Mesenchymal stem cell (in vitro differentiated cells and primary cell): ENCODE results near the gene AAK1.
A peak's percentile ranks its signal among the peaks of the same experiment; 100 is the strongest.

Experiments
- DNase-seq: peaks from one replicate; pipeline ENCODE4 v3.0.0-alpha.2; 2013
- H2AFZ ChIP-seq: one replicate; pipeline ENCODE4 v1.6.1; 2013; ENCODE audit warnings: low read depth, mild to moderate bottlenecking, control low read depth, inconsistent platforms, low read length, moderate library complexity
- H2AK5ac ChIP-seq: 2 replicates; pipeline ENCODE4 v1.6.1; 2013; ENCODE audit warnings: low read length, moderate library complexity, mild to moderate bottlenecking, inconsistent platforms; ENCODE audit not compliant: severe bottlenecking
- H2BK120ac ChIP-seq: one replicate; pipeline ENCODE4 v1.6.1; 2013; ENCODE audit warnings: low read depth, mild to moderate bottlenecking, inconsistent platforms, low read length, moderate library complexity
- H2BK12ac ChIP-seq, 2 experiments: one replicate each; pipeline ENCODE4 v1.6.1; 2013; ENCODE audit warnings: inconsistent platforms in 2 of 2, low read length in 2 of 2, mild to moderate bottlenecking in 2 of 2, moderate library complexity in 2 of 2, control low read depth in 1 of 2
- H2BK15ac ChIP-seq: one replicate; pipeline ENCODE4 v1.6.1; 2013; ENCODE audit warnings: mild to moderate bottlenecking, low read depth, inconsistent platforms; ENCODE audit not compliant: poor library complexity, severe bottlenecking
- H2BK5ac ChIP-seq: 2 replicates; pipeline ENCODE4 v1.6.1; 2013; ENCODE audit warnings: low read depth, mild to moderate bottlenecking, low read length, control low read depth, inconsistent platforms; ENCODE audit not compliant: poor library complexity, severe bottlenecking
- H3K14ac ChIP-seq, 2 experiments: one replicate each; pipeline ENCODE4 v1.6.1; 2013; ENCODE audit warnings: inconsistent platforms in 2 of 2, low read length in 2 of 2, control low read depth in 1 of 2, mild to moderate bottlenecking in 1 of 2, moderate library complexity in 1 of 2
- H3K18ac ChIP-seq, 2 experiments: one replicate each; pipeline ENCODE4 v1.6.1; 2013; ENCODE audit warnings: inconsistent platforms in 2 of 2, low read length in 2 of 2, control low read depth in 1 of 2, low read depth in 1 of 2, mild to moderate bottlenecking in 1 of 2
- H3K23ac ChIP-seq, 2 experiments: one replicate each; pipeline ENCODE4 v1.6.1; 2013; ENCODE audit warnings: inconsistent platforms in 2 of 2, low read length in 2 of 2, mild to moderate bottlenecking in 2 of 2, moderate library complexity in 2 of 2, control low read depth in 1 of 2
- H3K27ac ChIP-seq: 2 replicates; pipeline ENCODE4 v1.5.1; 2013; ENCODE audit warnings: mild to moderate bottlenecking, moderate library complexity, low read length, control low read depth, inconsistent platforms; ENCODE audit not compliant: poor library complexity, severe bottlenecking
- H3K27me3 ChIP-seq, 2 experiments: 2 replicates each; pipeline versions ENCODE4 v1.6.1 to v1.7.0; 2013; ENCODE audit warnings: low read length in 2 of 2, mild to moderate bottlenecking in 2 of 2, moderate library complexity in 2 of 2, control low read depth in 1 of 2, inconsistent platforms in 1 of 2; ENCODE audit not compliant: control insufficient read depth in 1 of 2, insufficient read depth in 1 of 2
- H3K36me3 ChIP-seq, 2 experiments: 2 replicates each; pipeline versions ENCODE4 v1.6.1 to v1.7.0; 2013; ENCODE audit warnings: low read length in 2 of 2, control low read depth in 1 of 2, inconsistent platforms in 1 of 2, low read depth in 1 of 2, mild to moderate bottlenecking in 1 of 2; ENCODE audit not compliant: insufficient read depth in 2 of 2, control insufficient read depth in 1 of 2
- H3K4ac ChIP-seq, 2 experiments: one replicate each; pipeline ENCODE4 v1.6.1; 2013; ENCODE audit warnings: inconsistent platforms in 2 of 2, low read length in 2 of 2, mild to moderate bottlenecking in 2 of 2, moderate library complexity in 2 of 2, control low read depth in 1 of 2, low read depth in 1 of 2
- H3K4me1 ChIP-seq: 2 replicates; pipeline ENCODE4 v1.6.1; 2013; ENCODE audit warnings: low read depth, low read length, control low read depth; ENCODE audit not compliant: control insufficient read depth, insufficient read depth
- H3K4me2 ChIP-seq: 2 replicates; pipeline ENCODE4 v1.6.1; 2013; ENCODE audit warnings: low read length, mild to moderate bottlenecking, inconsistent platforms; ENCODE audit not compliant: poor library complexity, severe bottlenecking
- H3K4me3 ChIP-seq, 2 experiments: 2 replicates each; pipeline versions ENCODE4 v1.5.1 to v1.7.0; 2013; ENCODE audit warnings: low read length in 2 of 2, mild to moderate bottlenecking in 2 of 2, control low read depth in 1 of 2, low read depth in 1 of 2; ENCODE audit not compliant: insufficient read depth in 1 of 2
- H3K79me1 ChIP-seq: replicated peaks from 2 replicates; pipeline ENCODE4 v1.6.1; 2013; ENCODE audit warnings: mild to moderate bottlenecking, control low read depth, low read length, inconsistent platforms; ENCODE audit not compliant: poor library complexity, severe bottlenecking
- H3K9ac ChIP-seq: 2 replicates; pipeline ENCODE4 v1.7.0; 2013; ENCODE audit warnings: mild to moderate bottlenecking, low read length, moderate library complexity
- H3K9me3 ChIP-seq: 2 replicates; pipeline ENCODE4 v1.7.0; 2013; ENCODE audit warnings: mild to moderate bottlenecking, low read length; ENCODE audit not compliant: control insufficient read depth
- H4K8ac ChIP-seq: one replicate; pipeline ENCODE4 v1.6.1; 2013; ENCODE audit warnings: inconsistent platforms, mild to moderate bottlenecking, low read length, moderate library complexity
- H4K91ac ChIP-seq: one replicate; pipeline ENCODE4 v1.6.1; 2013; ENCODE audit warnings: mild to moderate bottlenecking, low read length, inconsistent platforms
- WGBS: methylation state at CpG from one replicate; pipeline ENCODE4 v1.1.7; 2013; ENCODE audit warnings: mixed read lengths; 5-methylcytosine and 5-hydroxymethylcytosine counted together

Gene AAK1

GRCh38 chr2:69601179-69601612 lies 42.3 kb downstream of the AAK1 start:
- H2AFZ ChIP-seq, result no peak overlapping the region
- no peak overlapping the region for H3K18ac ChIP-seq
- no peak overlapping the region for H3K23ac ChIP-seq
- no peak overlapping the region for H4K8ac ChIP-seq
- no peak overlapping the region for H2BK120ac ChIP-seq
- H3K4me3 ChIP-seq, result peak overlapping the region in 1 of 2 experiments; percentile 31
- no peak overlapping the region for H3K14ac ChIP-seq
- H3K4ac ChIP-seq, result no peak overlapping the region
- peaks cover 25% of the 10 kb centered on the region for H3K79me1 ChIP-seq
- peak overlapping the region; percentile 18 for H3K27ac ChIP-seq
- no peak overlapping the region for H4K91ac ChIP-seq
- H3K36me3 ChIP-seq, result peaks cover 2 to 9% of the 10 kb centered on the region in 2 experiments
- 7% methylated on average over 2 of the region's 2 CpGs for WGBS
- no peak overlapping the region for H3K4me2 ChIP-seq
- no peak overlapping the region for H3K9ac ChIP-seq
- no peak overlapping the region for H2BK5ac ChIP-seq
- peaks cover 4% of the 10 kb centered on the region for H3K9me3 ChIP-seq
- peak; percentile 86 for DNase-seq
- no peak overlapping the region for H2BK15ac ChIP-seq
- H3K27me3 ChIP-seq, result no peaks in the 10 kb centered on the region
- no peak overlapping the region for H2BK12ac ChIP-seq
- no peak overlapping the region for H2AK5ac ChIP-seq
- H3K4me1 ChIP-seq, result peaks cover 3% of the 10 kb centered on the region

GRCh38 chr2:69600425-69600824 lies 43.1 kb downstream of the AAK1 start:
- Histone ChIP-seq H4K8ac (no peak overlapping the region), H3K27ac (no peak overlapping the region), H3K9me3 (peaks cover 2% of the 10 kb centered on the region), H2BK12ac (no peak overlapping the region), H3K4ac (no peak overlapping the region), H2AFZ (no peak overlapping the region), H3K79me1 (peaks cover 27% of the 10 kb centered on the region), H3K4me2 (no peak overlapping the region), H3K4me1 (peaks cover 3% of the 10 kb centered on the region), H3K27me3 (no peaks in the 10 kb centered on the region), H3K36me3 (peaks cover 2 to 5% of the 10 kb centered on the region in 2 experiments), H3K23ac (no peak overlapping the region), H3K4me3 (no peak overlapping the region), H4K91ac (no peak overlapping the region), H3K9ac (no peak overlapping the region), H2BK15ac (no peak overlapping the region), H2AK5ac (no peak overlapping the region), H3K14ac (no peak overlapping the region), H2BK120ac (no peak overlapping the region), H3K18ac (no peak overlapping the region), H2BK5ac (no peak overlapping the region)
- DNase-seq, result no peak
- WGBS, result 97% methylated on average over 4 of the region's 4 CpGs

- H2AFZ ChIP-seq, result no peak overlapping the region
- no peaks in the 10 kb centered on the region for H3K9me3 ChIP-seq
- no peak overlapping the region for H4K8ac ChIP-seq
- H3K4me1 ChIP-seq, result peaks cover 4% of the 10 kb centered on the region
- H3K4me3 ChIP-seq, result no peak overlapping the region
- H3K14ac ChIP-seq, result no peak overlapping the region
- no peak overlapping the region for H3K27ac ChIP-seq
- no peak overlapping the region for H3K9ac ChIP-seq
- H4K91ac ChIP-seq, result no peak overlapping the region
- H3K79me1 ChIP-seq, result peaks cover 24% of the 10 kb centered on the region
- DNase-seq, result no peak
- no peak overlapping the region for H2BK5ac ChIP-seq
- H3K4me2 ChIP-seq, result no peak overlapping the region
- H2BK12ac ChIP-seq, result no peak overlapping the region
- H2BK15ac ChIP-seq, result no peak overlapping the region
- H2BK120ac ChIP-seq, result no peak overlapping the region
- H2AK5ac ChIP-seq, result no peak overlapping the region
- H3K36me3 ChIP-seq, result peaks cover 2 to 5% of the 10 kb centered on the region in 2 experiments
- no peak overlapping the region for H3K23ac ChIP-seq
- WGBS, result 67% methylated on average over 2 of the region's 5 CpGs
- H3K27me3 ChIP-seq, result no peaks in the 10 kb centered on the region
- H3K18ac ChIP-seq, result no peak overlapping the region
- no peak overlapping the region for H3K4ac ChIP-seq
Observed at GRCh38 chr2:69597843-69598610, 45.5 kb downstream of the AAK1 start.

GRCh38 chr2:69597105-69597504 lies 46.4 kb downstream of the AAK1 start:
- Histone ChIP-seq H2AFZ (no peak overlapping the region), H3K4me3 (no peak overlapping the region), H2BK120ac (no peak overlapping the region), H3K18ac (no peak overlapping the region), H3K9ac (no peak overlapping the region), H3K4me1 (peaks cover 4% of the 10 kb centered on the region), H4K8ac (no peak overlapping the region), H3K27me3 (no peaks in the 10 kb centered on the region), H2AK5ac (no peak overlapping the region), H3K23ac (no peak overlapping the region), H3K27ac (no peak overlapping the region), H3K36me3 (peaks cover 2 to 5% of the 10 kb centered on the region in 2 experiments), H3K9me3 (no peaks in the 10 kb centered on the region), H2BK12ac (no peak overlapping the region), H4K91ac (no peak overlapping the region), H3K79me1 (peaks cover 26% of the 10 kb centered on the region), H3K4ac (no peak overlapping the region), H3K4me2 (no peak overlapping the region), H2BK5ac (no peak overlapping the region), H3K14ac (no peak overlapping the region), H2BK15ac (no peak overlapping the region)
- 96% methylated on average over 5 of the region's 5 CpGs for WGBS
- no peak for DNase-seq
